Fibroblast of lung (primary cell): Measurements from ENCODE around the gene TAF9.

Experiments used
- CTCF ChIP-seq, 2 donors: IDR thresholded peaks in 1 of 2; conservative IDR thresholded peaks in 1 of 2; 1 replicate in 1 of 2; 2 replicates in 1 of 2; pipeline ENCODE4 v1.5.1; 2011 to 2012; ENCODE audit warnings: low read length in 2 of 2, control low read depth in 1 of 2, inconsistent platforms in 1 of 2, low read depth in 1 of 2, mild to moderate bottlenecking in 1 of 2
- EZH2 ChIP-seq: IDR thresholded peaks from 2 replicates; pipeline ENCODE4 v1.5.1; 2012; ENCODE audit warnings: low read length, control low read depth, mild to moderate bottlenecking; ENCODE audit errors: missing control alignments

GRCh38 chr5:69341520-69342161, 27.7 kb downstream of the TAF9 start:
- TF ChIP-seq CTCF (conservative IDR thresholded peaks at IDR 0.05 in 1 of 2, IDR thresholded peaks at IDR 0.05 in 1 of 2; ENCODE audit: low read depth in 1 of 2, low read length in 2 of 2), result no peak
- TF ChIP-seq EZH2, result no peak
